Loucy (cell line): ENCODE data around the gene CDT1.

Experiments
- H2AFZ ChIP-seq: fragments of 200-600 bp; sonication (generic); 2 replicates; pipeline ENCODE4 v1.6.0; 2016; ENCODE audit warnings: antibody characterized with exemption, mild to moderate bottlenecking, low read length, moderate library complexity
- H3F3A ChIP-seq: fragments of 200-600 bp; 2 replicates; pipeline ENCODE4 v1.6.0; 2016; ENCODE audit warnings: antibody characterized with exemption, low read depth, mild to moderate bottlenecking
- H3K27me3 ChIP-seq: fragments of 200-600 bp; sonication (generic); 2 replicates; pipeline ENCODE4 v1.6.1; 2014; ENCODE audit warnings: low read length, mild to moderate bottlenecking; ENCODE audit not compliant: insufficient read depth, poor library complexity, severe bottlenecking
- H3K36me3 ChIP-seq: fragments of 200-600 bp; sonication (generic); 2 replicates; pipeline ENCODE4 v1.6.1; 2016; ENCODE audit warnings: low read length; ENCODE audit not compliant: insufficient read depth
- H3K4me1 ChIP-seq: fragments of 200-600 bp; sonication (generic); 2 replicates; pipeline ENCODE4 v1.5.1; 2014; ENCODE audit warnings: low read length, mild to moderate bottlenecking; ENCODE audit not compliant: insufficient read depth, poor library complexity, severe bottlenecking
- H3K4me2 ChIP-seq: fragments of 200-600 bp; sonication (generic); 2 replicates; pipeline ENCODE4 v1.6.0; 2014; ENCODE audit warnings: antibody characterized with exemption, low read length, low read depth, mild to moderate bottlenecking; ENCODE audit not compliant: poor library complexity, severe bottlenecking
- H3K4me3 ChIP-seq: fragments of 200-600 bp; sonication (generic); 2 replicates; pipeline ENCODE4 v1.5.1; 2014; ENCODE audit warnings: low read length, mild to moderate bottlenecking, mixed read lengths; ENCODE audit not compliant: poor library complexity, severe bottlenecking
- H3K79me2 ChIP-seq: fragments of 200-600 bp; sonication (generic); 2 replicates; pipeline ENCODE4 v1.6.1; 2014; ENCODE audit warnings: low read length; ENCODE audit not compliant: insufficient read depth
- H3K9ac ChIP-seq: fragments of 200-600 bp; sonication (generic); 2 replicates; pipeline ENCODE4 v1.6.0; 2014; ENCODE audit warnings: mild to moderate bottlenecking, low read depth, low read length, moderate library complexity; ENCODE audit not compliant: poor library complexity, severe bottlenecking
- H3K9me2 ChIP-seq: fragments of 200-600 bp; sonication (generic); replicated peaks from 2 replicates; pipeline ENCODE4 v1.6.1; 2016; ENCODE audit warnings: low read depth, low read length, mixed read lengths
- H3K9me3 ChIP-seq: fragments of 200-600 bp; sonication (generic); 2 replicates; pipeline ENCODE4 v1.6.1; 2014; ENCODE audit warnings: mild to moderate bottlenecking, antibody characterized with exemption, low read length, low read depth; ENCODE audit not compliant: insufficient read depth
- H4K20me1 ChIP-seq: fragments of 200-600 bp; sonication (generic); 2 replicates; pipeline ENCODE4 v1.6.0; 2014; ENCODE audit warnings: antibody characterized with exemption, low read length, mild to moderate bottlenecking; ENCODE audit not compliant: insufficient read depth, poor library complexity, severe bottlenecking
- CTCF ChIP-seq: fragments of 200-600 bp; sonication (generic); conservative IDR thresholded peaks from 2 replicates; pipeline ENCODE4 v1.5.1; 2014; ENCODE audit warnings: mild to moderate bottlenecking, antibody characterized with exemption, low read length
- EZH2phosphoT487 ChIP-seq: fragments of 200-600 bp; IDR thresholded peaks from 2 replicates; pipeline ENCODE4 v1.6.1; 2018; ENCODE audit warnings: antibody characterized with exemption, mild to moderate bottlenecking, moderate library complexity, borderline replicate concordance

Gene CDT1

GRCh38 chr16:88773812-88774291 is 29.7 kb upstream of the CDT1 start:
- Histone ChIP-seq H3K27me3 (no peaks in the 10 kb centered on the region), H3K4me3 (no peak overlapping the region), H3K9me3 (no peaks in the 10 kb centered on the region), H3K79me2 (peaks cover 88% of the 10 kb centered on the region), H3K9me2 (no peaks in the 10 kb centered on the region), H3K4me2 (no peak overlapping the region), H3K9ac (no peak overlapping the region), H3K36me3 (no peaks in the 10 kb centered on the region), H2AFZ (no peak overlapping the region), H4K20me1 (peaks cover 26% of the 10 kb centered on the region), H3K4me1 (peaks cover 3% of the 10 kb centered on the region), H3F3A (no peaks in the 10 kb centered on the region)
- no peak for TF ChIP-seq CTCF
- no peak for TF ChIP-seq EZH2phosphoT487

GRCh38 chr16:88774544-88775393 is 28.8 kb upstream of the CDT1 start:
- Histone ChIP-seq H3K9me2 (no peaks in the 10 kb centered on the region), H3K9me3 (no peaks in the 10 kb centered on the region), H2AFZ (no peak overlapping the region), H3K79me2 (peaks cover 88% of the 10 kb centered on the region), H3K9ac (no peak overlapping the region), H3K36me3 (no peaks in the 10 kb centered on the region), H4K20me1 (peaks cover 18% of the 10 kb centered on the region), H3K4me2 (no peak overlapping the region), H3K4me1 (peaks cover 3% of the 10 kb centered on the region), H3K4me3 (no peak overlapping the region), H3F3A (no peaks in the 10 kb centered on the region), H3K27me3 (no peaks in the 10 kb centered on the region)
- TF ChIP-seq CTCF (no peak), EZH2phosphoT487 (no peak)

GRCh38 chr16:88775825-88776224 is 27.8 kb upstream of the CDT1 start:
- no peaks in the 10 kb centered on the region for H3K36me3 ChIP-seq
- H4K20me1 ChIP-seq, result peaks cover 16% of the 10 kb centered on the region
- no peaks in the 10 kb centered on the region for H3K27me3 ChIP-seq
- H2AFZ ChIP-seq, result no peak overlapping the region
- TF ChIP-seq CTCF (no peak), EZH2phosphoT487 (no peak)
- H3K4me1 ChIP-seq, result peaks cover 8% of the 10 kb centered on the region
- H3F3A ChIP-seq, result no peaks in the 10 kb centered on the region
- peaks cover 88% of the 10 kb centered on the region for H3K79me2 ChIP-seq
- no peaks in the 10 kb centered on the region for H3K9me2 ChIP-seq
- no peak overlapping the region for H3K9ac ChIP-seq
- no peak overlapping the region for H3K4me3 ChIP-seq
- H3K4me2 ChIP-seq, result no peak overlapping the region
- H3K9me3 ChIP-seq, result no peaks in the 10 kb centered on the region
